RPMI8226 (cell line): Measurements from ENCODE around the gene YTHDC2.
A peak's percentile ranks its signal among the peaks of the same experiment; 100 is the strongest.
"Not testable (repeated sequence)": the region's sequence is repeated elsewhere in the genome, so short reads cannot be mapped to it uniquely, and the experiment has no call there.

Source experiments
- DNase-seq: peaks from one replicate; pipeline ENCODE4 v3.0.0-alpha.2; 2015

The YTHDC2 gene

DNA sequence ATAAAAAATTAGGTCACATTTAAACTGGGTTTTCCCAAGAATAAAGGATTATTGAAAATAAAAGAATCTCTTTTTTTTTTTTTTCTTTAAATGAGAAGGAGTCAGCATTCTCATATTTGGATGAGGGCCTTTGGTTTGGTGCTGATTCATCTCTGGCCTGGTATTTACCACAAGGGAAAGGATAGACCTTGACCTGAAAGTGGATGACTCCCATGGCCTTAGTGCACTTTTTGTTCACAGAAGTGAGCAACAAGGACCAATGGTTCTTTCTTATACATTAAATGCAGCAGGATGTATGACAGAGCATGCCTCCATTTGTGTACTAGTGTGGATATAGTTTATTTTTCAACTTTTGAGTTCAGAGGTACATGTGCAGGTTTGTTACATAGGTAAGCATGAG, 6.9 kb downstream of the YTHDC2 start:
- DNase-seq, result peak; percentile 18

DNA sequence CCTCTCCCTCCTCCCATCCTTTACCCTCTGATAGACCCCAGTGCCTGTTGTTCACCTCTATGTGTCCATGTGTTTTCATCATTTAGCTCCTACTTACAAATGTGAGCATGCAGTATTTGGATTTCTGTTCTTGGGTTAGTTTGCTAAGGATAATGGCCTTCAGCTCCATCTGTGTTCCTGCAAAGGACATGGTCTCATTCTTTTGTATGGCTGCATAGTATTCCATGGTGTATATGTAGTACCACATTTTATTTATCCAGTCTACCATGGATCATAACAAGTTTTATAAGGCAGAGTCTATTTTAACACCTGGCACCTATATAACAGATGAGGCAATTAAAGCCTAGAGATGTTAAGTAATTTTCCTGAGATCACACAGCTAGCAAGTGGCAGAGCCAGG, 7.4 kb downstream of the YTHDC2 start:
- no peak for DNase-seq

DNA sequence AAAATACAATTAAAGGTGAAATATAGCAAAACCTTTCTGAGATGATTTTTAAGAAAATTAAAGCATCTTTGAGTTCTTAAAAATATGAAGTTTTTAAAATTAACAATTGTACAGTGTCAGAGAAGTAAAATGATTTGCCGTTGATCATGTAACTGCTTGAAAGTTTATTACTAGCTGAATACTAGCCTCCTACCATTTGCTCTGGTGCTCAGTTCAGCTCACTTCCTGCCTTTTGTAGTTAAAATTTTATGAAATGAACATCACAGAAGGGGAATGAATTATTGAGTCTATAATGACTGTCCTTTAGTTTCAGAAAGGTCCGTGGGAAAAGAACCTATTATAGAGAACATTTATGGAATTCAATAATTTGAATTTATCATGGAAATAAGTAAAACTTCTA, 9.7 kb downstream of the YTHDC2 start:
- DNase-seq, result no peak

DNA sequence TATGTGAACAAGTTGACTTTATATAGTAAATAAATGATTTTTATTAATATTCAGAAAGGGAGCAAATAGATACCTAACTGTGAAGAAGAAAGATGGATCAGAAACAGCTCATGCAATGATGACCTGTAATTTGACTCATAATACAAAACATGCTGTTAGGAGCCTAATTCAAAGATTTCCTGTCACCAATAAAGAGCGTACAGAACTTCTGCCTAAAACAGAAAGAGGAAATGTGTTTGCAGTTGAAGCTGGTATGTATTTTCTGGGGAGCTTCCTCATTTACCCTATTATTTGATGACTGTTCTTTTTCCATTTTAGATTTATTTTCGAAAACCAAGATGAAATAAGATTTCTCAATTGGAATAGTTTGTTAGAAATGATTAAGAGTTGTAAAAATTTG, 11.4 kb downstream of the YTHDC2 start:
- no peak for DNase-seq

DNA sequence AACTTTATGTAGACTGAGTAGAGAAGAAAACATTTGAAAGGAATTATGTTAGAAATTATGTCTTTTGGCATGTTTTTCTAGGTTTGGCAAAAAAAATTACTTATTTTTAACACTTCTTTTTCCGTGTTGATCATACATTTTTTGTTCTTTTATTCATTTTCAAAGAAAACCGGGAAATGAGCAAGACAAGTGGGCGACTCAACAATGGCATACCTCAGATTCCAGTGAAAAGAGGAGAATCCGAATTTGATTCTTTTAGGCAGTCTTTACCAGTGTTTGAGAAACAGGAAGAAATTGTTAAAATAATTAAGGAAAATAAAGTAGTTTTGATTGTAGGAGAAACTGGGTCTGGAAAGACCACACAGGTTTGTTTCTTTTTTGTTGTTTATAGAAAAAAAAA, 12.9 kb downstream of the YTHDC2 start:
- DNase-seq, result no peak

DNA sequence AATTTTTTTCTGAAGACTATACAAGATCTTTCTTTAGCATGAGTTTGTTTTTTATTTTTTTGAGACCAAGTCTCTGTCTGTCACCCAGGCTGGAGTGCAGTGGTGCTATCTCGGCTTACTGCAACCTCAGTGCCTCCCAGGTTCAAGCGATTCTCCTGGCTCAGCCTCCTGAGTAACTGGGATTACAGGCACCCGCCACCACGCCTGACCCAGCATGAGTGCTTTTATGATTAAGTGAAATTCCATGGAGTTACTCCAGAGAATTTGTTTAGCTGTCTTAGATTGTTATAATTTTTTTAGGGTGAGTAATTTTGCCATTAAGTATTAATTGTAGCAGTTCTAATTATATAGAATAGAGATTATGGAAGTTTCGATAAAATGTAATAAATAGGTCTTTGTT, 14.3 kb downstream of the YTHDC2 start:
- no peak for DNase-seq

DNA sequence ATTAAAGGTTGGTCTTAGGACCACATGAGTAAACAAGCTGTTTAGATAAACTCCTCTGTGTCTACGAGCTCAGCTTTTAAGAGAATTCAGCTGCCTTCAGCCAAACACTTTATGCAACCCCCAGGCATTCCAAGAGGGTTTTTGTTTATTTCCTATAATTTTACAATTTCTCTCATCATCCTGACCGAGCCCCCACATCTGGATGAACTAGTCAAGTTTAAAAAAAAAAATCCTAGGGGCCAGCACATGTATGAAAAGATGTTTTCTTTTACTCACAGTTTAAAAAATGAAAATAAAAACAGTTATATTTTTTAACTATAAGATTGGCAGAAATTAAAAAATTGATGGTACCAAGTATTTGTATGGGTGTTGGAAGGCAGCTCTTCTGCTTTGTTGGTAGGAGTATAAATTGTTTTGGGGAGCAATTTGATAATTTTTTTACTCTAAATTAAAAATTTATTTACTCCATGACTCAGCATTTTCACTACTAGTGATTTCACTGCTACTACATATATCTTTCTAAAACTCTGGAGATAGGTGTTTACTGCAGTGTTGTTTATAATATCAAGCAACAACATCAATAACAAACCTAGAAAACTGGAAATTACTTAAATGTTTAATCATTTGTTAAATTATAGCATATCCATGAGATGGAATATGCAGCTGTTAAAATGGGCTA, 18.1 kb downstream of the YTHDC2 start:
- DNase-seq, result no peak

DNA sequence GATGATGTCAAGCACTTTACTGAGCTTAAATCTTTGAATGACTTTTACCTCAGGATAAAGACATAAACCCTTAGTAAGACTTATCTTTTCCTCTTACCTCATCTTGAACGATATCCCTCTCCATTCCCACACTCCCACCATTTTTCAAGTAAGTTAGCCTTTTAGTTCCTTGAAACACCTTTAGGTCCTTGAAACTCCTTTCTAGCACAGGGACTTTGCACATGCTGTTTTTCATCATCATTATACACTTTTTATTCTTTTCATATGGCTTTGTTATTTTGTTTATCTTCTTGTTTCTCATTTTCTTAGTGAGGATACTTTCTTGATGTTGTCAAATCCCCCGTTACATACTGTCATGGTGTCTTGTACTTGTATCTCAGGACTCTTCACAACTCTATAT, 24.8 kb downstream of the YTHDC2 start:
- no peak for DNase-seq

DNA sequence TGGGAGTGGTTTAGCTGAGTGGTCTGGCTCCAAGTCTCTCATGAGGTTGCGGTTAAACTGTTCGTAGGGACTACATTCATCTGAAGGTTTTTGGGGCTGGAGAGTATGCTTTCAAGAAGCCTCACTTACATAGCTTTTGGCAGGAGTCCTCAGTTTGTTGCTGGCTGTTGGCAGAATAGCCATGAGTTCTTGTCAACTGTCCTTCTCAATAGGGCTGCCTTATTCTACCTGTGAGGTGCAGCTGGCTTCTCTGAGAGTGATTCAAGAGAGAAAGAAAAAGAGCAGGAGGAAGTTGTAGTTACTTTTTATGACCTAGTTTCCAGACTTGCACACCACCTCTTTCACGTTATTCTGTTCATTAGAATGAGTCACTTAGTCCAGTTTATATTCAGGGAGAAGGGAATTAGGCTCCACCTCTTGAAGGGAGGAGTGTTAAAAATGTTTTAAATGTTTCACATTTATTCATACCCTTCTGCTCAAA, 33.2 kb downstream of the YTHDC2 start:
- DNase-seq, result no peak

DNA sequence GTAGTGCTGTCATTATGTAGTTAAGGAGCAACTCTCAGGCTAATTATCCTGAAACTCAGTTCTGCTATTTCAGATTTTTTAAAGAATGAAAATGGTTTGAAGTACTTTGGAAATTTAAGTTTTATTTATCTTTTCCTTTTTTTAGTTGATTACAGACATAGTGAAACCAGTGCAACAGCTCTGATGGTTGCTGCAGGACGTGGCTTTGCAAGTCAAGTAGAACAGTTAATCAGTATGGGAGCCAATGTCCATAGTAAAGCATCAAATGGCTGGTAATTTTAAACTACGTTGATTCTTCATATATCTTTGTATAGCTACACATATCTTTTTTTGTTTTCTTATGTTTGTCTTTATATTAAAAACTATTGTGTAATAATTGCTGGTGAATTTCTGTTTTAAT, 34.9 kb downstream of the YTHDC2 start:
- no peak for DNase-seq

DNA sequence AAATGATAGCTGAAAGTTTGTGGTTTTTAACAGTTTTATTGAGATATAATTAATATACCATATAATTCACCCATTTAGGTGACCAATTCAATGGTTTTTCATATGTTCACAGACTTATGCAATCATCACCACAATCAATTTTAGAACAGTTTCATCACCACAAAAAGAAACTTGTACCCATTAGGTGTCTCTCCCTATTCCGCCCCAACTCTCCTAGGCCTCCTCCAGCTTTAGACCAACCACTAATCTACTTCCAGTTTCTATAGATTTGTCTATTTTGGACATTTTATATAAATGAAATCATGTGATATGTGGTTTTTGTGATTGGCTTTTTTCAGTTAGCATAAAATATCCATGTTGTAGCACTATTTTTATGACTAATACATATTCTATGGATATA, 38.6 kb downstream of the YTHDC2 start:
- DNase-seq, result no peak

DNA sequence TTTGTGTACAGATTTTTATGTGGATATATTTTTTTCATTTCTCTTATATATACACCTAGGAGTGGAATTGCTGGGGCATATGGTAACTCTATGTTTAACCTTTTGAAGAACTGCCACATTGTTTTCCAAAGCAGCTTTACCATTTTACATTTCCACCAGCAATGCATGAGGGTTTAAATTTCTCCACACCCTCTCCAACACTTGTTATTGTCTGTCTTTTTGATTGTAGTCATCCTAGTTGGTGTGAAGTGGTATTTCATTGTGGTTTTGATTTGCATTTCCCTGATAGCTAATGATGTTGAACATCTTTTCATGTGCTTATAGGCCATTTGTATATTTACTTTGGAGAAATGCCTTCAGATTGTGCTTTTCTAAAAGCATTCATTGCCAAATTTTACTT, 39.1 kb downstream of the YTHDC2 start:
- no peak for DNase-seq

DNA sequence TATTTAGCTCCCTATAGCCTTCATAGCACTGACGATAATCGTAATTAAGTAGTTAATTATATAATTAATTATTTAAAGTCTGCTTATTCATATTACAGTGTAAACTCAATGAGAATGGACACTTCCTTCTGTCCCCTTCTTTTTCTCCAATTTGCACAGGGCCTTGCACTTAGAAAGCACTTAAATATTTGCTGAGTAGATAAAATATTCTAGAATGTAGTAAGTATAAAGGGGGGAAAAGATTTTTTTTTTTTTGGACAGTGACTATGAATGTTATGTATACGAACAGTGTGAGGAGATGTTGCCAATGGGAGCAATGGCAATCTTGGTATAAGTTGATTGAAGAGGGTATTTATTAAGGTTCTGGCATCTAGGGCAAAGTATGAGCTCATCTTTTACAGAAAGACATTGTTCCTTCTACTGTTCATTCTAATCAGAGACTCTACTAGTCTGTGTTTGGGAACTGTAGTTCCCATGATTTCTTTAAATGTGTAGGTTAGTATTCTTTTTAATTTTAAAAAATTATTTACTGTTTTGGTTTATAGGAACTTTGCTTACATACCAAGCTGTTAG, 49.4 kb downstream of the YTHDC2 start:
- DNase-seq, result no peak

DNA sequence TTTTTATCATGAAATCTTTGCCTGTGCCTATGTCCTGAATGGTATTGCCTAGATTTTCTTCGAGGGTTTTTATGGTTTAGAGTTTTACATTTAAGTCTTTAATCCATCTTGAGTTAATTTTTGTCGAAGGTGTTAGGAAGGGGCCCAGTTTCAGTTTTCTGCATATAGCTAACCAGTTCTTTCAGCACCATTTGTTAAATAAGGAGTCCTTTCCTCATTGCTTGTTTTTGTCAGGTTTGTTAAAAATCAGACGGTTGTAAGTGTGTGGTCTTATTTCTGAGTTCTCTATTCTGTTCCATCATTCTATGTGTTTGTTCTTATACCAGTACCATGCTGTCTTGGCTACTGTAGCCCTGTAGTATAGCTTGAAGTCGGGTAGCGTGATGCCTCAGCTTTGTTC, 55.9 kb downstream of the YTHDC2 start:
- no peak for DNase-seq

DNA sequence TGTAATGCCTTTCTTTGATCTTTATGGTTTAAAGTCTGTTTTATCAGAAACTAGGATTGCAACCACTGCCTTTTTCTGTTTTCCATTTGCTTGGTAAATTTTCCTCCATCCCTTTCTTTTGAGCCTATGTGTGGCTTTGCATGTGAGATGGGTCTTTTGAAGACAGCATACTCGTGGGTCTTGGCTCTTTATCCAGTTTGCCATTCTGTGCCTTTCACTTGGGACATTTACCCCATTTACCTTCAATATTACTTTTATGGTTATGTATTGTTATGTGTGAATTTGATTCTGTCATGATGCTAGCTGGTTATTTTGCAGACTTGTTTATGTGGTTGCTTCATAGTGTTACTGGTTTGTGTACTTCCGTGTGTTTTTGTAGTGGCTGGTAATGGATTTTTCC, 59.2 kb downstream of the YTHDC2 start:
- DNase-seq, result no peak

DNA sequence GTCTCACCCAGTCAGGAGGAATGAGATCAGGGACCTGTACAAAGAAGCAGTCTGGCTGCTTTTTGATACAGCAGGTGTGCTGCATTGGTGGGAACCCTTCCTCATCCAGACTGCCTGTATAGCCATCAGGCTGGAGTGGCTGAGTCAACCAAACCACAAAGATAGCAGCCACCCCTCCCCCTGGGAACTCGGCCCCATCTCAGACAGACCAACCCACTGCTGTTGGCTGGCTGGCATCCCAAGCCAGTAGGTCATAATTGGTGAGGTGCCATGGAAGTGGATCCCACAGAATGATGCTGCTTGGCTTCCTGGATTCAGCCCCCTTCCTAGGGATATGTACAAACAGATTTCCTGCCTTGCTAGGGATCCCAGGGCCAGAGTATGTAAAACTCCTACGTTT, 60.9 kb downstream of the YTHDC2 start:
- DNase-seq, result no peak

DNA sequence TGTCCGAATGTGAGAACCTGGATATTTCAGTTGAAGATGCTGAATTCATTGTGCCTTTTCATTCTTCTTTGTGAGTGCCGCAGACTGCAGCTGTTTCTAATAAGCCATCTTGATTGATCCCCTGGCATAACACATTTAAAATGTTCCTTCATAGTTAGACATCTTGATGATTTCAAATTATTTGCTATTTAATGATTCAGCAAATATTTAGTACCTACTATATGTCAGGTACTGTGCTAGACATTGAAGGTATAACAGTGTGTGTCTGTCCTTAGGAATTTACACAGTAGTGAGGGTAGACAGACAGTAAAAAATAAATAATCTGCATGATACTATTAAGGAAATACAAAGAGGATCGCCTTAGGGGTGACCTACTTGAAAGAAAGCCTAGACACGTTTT, 61.6 kb downstream of the YTHDC2 start:
- DNase-seq, result no peak

DNA sequence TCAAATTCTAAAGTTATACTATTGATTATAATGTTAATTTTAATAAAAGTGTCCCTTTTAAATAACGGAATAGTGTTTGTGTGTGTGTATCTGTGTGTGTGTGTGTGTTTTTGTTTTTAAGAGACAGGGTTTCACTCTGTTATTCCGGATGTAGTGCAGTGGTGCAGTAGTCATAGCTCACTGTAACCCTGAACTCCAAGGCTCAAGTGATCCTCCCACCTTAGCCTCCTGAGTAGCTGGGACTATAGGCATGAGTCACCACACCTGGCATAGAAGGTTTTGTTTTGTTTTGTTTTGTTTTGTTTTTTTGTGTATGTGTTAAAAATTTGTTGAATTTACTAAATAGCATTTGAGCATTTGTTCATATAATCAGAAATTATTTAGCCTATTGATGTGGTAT, 64.6 kb downstream of the YTHDC2 start:
- DNase-seq, result no peak

DNA sequence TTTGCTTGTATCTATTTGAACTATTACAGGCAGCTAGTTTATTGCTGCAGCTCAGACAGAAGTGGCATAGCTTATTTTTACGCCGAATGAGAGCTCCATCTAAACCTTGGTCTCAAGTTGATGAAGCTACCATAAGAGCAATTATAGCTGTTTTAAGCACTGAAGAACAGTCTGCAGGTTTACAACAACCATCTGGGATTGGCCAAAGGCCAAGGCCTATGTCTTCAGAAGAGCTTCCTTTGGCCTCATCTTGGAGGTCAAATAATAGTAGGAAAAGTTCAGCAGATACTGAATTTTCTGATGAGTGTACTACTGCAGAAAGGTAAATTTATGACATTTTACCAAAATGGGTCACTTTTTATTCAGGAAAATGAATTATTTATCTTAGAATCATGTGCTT, 67.9 kb downstream of the YTHDC2 start:
- no peak for DNase-seq

DNA sequence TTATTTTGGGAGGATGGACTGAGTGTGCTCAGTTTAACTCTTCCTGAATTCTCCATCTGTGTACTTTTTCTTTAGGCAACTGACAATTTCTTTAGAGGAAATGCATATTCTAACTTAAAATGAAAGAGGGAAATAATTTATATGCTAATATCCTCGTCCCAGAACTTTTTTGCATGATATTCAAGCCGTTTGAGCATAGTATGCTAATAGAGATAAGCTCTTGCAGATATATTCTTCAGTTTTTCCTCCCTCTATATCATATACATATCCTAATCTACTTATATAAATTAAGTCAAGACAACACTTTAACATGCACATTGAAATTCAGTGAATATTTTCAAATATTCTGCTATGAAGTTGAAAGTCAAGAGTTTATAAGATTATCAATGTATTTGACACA, 84.7 kb downstream of the YTHDC2 start:
- no peak for DNase-seq

DNA sequence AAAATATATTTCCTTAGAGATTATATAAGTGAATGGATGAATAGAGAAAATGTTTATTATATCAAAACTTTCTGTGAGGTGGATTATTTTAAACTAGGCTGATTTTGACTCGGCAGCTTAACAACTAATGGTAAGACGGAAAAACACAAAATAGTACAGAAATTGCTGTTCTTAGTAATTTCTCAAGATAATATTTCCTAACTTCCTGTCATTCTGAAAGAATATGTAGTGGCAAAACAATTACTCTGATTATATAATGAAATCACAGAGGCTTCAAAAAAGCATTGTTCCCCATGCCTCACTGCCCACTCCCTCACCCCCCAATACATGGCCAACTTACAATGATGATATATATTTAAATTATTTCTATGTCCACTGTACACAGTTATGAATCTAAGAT, 85.4 kb downstream of the YTHDC2 start:
- no peak for DNase-seq

DNA sequence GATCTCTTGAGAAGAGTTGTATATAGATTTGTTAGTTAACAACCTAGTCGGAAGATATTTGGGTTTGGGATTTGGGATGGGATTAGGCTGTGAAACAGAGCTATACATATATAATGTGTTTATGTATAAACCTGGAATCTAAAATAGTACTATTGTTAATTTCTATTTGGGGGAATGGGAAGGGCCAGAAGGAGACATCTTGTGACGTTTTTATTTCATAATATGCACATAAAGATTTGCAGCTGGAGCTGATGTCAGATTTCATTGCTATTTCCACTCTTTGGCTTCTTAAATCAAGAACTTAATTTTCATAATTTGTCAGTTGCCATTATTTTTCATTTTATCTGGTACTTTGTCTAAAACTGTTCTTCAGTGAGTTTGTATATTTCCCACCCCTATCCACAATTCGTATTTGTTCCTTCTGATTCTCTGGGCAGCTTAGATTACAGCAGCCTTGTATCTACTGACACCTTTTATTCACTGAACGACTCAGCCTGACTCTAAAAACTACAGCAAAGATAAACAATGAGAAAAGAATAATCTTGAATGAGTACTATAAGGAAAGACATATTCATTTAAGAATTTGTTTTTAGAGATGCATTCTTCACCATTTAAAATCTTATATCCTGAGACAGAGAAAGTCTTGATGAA, 86.9 kb downstream of the YTHDC2 start:
- DNase-seq, result no peak

DNA sequence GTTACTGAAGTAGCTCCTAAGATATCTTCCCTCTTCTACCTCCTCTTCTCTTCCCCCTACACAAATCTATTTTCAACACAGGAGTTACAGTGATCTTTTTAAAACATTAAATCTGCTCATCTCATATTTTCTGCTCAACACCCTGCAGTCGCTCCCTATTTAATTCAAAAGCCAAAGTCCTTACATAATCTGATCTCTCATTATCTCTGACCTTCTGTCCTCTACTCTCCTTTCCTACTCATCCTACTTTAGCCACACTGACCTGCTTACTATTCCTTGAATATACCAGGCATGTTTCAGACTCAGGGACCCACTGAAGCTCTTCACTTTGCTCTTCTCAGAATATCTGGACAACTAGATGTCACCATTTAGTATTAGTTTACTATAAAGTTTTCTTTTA, 87.9 kb downstream of the YTHDC2 start:
- DNase-seq, result no peak

DNA sequence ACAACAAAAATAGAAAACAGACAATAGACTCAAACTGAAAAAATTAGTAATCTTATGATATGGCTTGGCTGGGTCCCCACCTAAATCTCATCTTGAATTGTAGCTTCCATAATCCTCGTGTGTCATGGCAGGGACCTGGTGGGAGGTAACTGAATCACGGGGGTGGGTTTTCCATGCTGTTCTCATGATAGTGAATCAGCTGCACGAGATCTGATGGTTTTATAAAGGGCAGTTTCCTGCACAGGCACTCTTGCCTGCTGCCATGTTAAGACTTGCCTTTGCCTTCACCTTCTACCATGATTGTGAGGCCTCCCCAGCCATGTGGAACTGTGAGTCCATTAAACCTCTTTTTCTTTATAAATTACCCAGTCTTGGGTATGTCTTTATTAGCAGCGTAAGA, 89.8 kb downstream of the YTHDC2 start:
- DNase-seq, result not testable (repeated sequence)
